T-helper 1 cell treated with Interleukin-12 subunit alpha and Interleukin-12 subunit beta and Interleukin-4 antibody, amounts not matched to agents 30 μg/mL and 1 μg/mL, for 36 hours (primary cell): ENCODE results near the gene MORC3.

ENCODE experiments used
- H3K27ac Mint-ChIP-seq: one replicate; pipeline ENCODE4 v1.8.0; 2021; ENCODE audit warnings: mild to moderate bottlenecking, mixed read lengths
- H3K27me3 Mint-ChIP-seq: one replicate; pipeline ENCODE4 v1.8.0; 2021; ENCODE audit warnings: low read depth, mixed read lengths
- H3K36me3 Mint-ChIP-seq: one replicate; pipeline ENCODE4 v1.8.0; 2021; ENCODE audit warnings: low read depth, mixed read lengths
- H3K4me1 Mint-ChIP-seq: one replicate; pipeline ENCODE4 v1.8.0; 2021; ENCODE audit warnings: low read depth, mixed read lengths
- H3K4me3 Mint-ChIP-seq: one replicate; pipeline ENCODE4 v1.8.0; 2021; ENCODE audit warnings: mild to moderate bottlenecking, moderate library complexity, mixed read lengths
- H3K9me3 Mint-ChIP-seq: one replicate; pipeline ENCODE4 v1.8.0; 2021; ENCODE audit warnings: mixed read lengths

MORC3 gene

DNA sequence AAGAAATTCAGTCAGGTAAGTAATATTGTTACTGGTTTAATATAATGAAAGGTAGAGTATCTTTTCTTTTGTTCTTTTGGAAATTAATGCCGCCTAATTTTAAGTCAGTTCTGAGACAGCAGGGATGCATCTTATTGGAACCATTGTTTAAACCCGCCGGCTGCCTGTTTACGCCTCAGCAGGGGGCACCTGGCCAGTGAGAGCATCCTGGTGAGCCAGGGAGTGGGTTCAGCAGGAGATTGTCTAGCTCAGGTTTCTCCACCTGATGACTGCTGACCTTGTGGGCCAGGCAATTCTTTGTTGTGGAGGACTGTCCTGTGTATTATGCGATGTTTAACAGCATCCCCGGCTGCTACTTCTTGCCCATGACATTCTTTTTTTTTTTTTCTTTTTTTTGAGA lies 95.4 kb downstream of the MORC3 start:
- Mint-ChIP-seq H3K4me3 (no peak overlapping the region), H3K27me3 (no peaks in the 10 kb centered on the region), H3K27ac (no peak overlapping the region), H3K36me3 (peaks cover 24% of the 10 kb centered on the region), H3K9me3 (no peaks in the 10 kb centered on the region), H3K4me1 (no peaks in the 10 kb centered on the region)

DNA sequence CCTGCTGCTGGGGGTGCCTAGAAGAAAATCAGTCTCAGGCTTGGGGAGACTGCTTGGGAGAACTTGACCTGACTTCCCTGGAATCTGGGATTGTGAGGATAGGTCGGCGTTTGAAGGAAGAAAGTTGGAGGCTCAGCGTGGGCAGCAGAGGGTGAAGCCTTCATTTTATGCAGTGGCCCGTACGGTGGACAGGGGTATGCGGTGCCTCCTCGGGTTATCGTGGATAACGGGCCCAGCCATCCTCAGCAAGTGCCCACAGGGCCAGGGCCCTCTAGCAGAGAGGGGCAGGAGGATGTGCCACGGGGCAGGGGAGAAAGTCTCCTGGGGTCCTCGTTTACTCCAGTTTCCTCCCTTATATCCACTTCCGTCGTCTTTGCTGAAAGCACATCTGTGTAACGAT lies 99.2 kb downstream of the MORC3 start:
- Mint-ChIP-seq H3K9me3 (no peaks in the 10 kb centered on the region), H3K4me3 (no peak overlapping the region), H3K27ac (no peak overlapping the region), H3K27me3 (no peaks in the 10 kb centered on the region), H3K36me3 (peaks cover 10% of the 10 kb centered on the region), H3K4me1 (peaks cover 4% of the 10 kb centered on the region)

DNA sequence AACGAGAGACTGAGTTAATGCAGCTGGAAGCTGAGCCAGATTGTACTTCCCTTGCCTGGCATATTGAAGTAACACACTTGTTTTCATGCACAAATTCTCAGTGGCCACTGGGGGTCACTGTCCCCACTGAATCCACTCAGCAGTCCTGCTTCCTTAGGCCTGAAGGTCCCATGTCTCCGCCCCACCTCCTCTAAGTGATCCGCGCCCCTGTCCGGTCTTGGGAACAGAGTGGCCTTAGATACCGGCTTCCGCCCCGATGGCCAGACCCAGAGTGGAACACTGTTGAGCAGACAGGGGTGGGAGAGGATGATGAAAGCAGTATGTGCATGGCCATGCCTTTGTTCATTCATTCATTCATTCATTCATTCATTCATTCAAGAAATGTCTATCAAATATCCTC lies 100.0 kb downstream of the MORC3 start:
- Mint-ChIP-seq H3K27ac (no peak overlapping the region), H3K9me3 (no peaks in the 10 kb centered on the region), H3K27me3 (no peaks in the 10 kb centered on the region), H3K36me3 (peaks cover 10% of the 10 kb centered on the region), H3K4me3 (no peak overlapping the region), H3K4me1 (peaks cover 4% of the 10 kb centered on the region)

DNA sequence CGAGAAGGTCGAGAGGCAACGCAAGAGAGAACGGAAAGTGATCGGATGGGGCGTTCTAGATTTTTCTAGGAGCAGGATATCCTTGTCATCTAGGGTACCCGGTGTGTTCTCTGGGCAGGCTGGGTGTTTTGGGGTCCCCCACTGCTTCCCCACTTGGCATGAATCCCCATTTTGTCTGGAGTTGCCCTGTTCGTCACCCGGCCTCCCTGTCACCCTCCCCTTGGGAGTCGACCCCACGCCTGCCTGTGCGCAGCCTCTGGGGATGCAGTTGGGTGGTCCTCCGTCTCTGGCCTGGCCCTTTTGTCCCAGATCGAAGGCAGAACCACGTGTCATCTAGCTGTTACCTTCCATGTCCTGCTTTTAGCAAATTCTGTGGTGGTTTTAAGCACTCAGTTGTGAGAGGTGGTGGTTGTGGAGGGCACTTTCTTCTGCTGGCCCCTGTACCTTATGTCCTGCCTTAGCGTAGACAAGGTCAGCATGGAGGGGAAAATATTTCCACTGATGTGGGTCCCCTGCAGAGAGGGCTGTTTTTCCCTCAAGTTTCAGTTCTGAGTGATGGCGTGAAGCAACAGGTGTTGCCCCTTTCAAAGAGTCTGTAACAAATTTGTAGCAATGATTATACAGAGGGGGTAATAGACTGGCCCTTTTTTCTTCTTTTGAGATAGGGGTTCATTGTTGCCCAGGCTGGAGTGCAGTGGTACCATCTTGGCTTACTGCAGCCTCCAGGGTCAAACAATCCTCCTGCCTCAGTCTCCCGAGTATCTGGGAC lies 100.8 kb downstream of the MORC3 start:
- Mint-ChIP-seq H3K4me3 (no peak overlapping the region), H3K9me3 (no peaks in the 10 kb centered on the region), H3K4me1 (peaks cover 4% of the 10 kb centered on the region), H3K27me3 (no peaks in the 10 kb centered on the region), H3K36me3 (peaks cover 10% of the 10 kb centered on the region), H3K27ac (no peak overlapping the region)

DNA sequence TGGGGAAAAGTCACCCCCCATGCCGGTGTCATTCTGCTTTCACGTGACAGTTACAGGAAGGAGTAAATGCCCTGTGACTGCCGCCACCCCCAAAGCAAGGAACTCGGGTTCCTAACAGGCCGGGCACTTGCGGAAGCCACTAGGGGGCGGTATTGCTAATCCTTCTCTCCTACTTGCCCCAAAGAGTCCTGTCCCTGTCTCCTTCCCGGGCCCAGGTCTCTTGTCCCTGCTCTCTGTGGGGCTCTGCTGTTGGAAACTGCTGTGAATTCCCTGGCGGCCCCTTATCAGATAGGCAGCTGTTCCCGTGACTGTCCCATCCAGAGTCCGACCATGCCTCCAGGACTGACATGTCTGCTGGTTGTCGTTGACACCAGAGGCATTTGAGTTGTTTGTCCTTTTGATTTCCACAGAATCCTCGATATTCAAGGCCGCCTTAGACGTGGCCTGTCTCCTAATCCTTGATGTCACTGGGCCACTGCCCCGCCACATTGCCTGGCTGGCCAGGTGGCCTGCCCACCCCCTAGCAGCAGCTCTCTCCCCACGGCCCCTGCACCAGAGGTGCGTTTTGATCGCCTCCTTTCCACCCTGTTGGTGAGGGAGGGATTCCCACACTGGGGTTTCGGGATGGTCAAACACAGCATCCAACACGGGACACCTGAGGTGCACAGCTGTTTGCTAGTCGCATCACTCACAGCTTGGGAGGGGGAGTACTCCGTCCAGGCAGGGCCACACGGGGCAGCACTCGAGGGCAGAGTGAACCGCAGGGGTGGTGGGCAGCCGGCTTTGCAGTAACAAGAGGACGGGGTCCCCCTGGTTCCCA lies 102.5 kb downstream of the MORC3 start:
- Mint-ChIP-seq H3K27me3 (no peaks in the 10 kb centered on the region), H3K27ac (no peak overlapping the region), H3K36me3 (peaks cover 8% of the 10 kb centered on the region), H3K4me1 (peaks cover 4% of the 10 kb centered on the region), H3K4me3 (no peak overlapping the region), H3K9me3 (no peaks in the 10 kb centered on the region)

DNA sequence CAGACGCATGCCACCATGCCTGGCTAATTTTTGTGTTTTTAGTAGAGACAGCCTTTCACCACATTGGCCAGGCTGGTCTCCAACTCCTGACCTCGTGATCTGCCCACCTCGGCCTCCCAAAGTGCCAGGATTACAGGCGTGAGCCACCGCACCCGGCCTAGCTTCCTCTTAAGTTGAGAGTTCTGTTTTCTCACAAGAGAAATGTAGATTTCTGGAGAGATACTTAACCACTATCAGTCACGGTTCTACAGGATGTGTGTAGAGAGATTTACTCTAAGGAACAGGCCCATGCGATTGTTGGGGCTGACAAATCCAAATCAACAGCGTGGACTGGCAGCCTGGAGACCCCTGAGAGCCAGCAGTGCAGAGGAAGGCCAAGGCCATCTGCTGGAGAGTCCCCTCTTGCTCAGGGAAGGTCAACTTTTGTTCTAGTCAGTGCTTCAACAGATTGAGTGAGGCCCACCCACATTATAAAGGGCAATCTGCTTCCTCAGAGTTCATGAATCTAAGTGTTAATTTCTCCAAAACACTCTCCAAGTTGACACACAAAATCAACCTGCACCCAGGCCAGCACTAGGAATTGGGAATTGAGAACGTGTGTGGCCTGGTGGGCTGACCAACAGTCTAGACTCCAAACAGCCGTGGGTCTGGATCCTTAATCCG lies 103.9 kb downstream of the MORC3 start:
- H3K27ac Mint-ChIP-seq, result no peak overlapping the region

DNA sequence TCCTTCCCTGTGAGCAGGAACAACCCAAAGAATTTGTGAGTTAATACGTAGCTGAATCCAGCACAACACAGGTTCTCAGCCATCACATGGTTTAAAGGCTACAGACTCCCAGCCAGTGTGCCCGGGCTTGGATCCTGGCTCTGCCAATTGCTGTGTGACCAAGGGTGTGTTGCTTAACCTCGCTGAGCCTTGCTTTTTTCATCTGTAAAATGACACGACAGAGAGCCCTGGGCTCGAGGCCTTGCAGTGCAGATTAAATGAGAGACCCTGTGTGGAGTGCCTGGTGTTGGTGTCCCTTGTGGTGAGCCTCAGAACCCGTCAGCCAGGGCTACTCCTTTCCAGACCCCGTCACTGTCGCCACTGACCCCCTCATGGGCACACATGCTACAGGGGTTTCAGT lies 104.6 kb downstream of the MORC3 start:
- no peak overlapping the region for H3K27ac Mint-ChIP-seq
- H3K9me3 Mint-ChIP-seq, result no peaks in the 10 kb centered on the region
- no peak overlapping the region for H3K4me3 Mint-ChIP-seq
- peaks cover 1% of the 10 kb centered on the region for H3K36me3 Mint-ChIP-seq
- no peaks in the 10 kb centered on the region for H3K27me3 Mint-ChIP-seq
- H3K4me1 Mint-ChIP-seq, result peaks cover 10% of the 10 kb centered on the region

More for the DNA sequence above, 103.9 kb downstream of the MORC3 start:
- Mint-ChIP-seq H3K27me3 (no peaks in the 10 kb centered on the region), H3K36me3 (peaks cover 5% of the 10 kb centered on the region), H3K4me1 (peaks cover 7% of the 10 kb centered on the region), H3K4me3 (no peak overlapping the region), H3K9me3 (no peaks in the 10 kb centered on the region)

DNA sequence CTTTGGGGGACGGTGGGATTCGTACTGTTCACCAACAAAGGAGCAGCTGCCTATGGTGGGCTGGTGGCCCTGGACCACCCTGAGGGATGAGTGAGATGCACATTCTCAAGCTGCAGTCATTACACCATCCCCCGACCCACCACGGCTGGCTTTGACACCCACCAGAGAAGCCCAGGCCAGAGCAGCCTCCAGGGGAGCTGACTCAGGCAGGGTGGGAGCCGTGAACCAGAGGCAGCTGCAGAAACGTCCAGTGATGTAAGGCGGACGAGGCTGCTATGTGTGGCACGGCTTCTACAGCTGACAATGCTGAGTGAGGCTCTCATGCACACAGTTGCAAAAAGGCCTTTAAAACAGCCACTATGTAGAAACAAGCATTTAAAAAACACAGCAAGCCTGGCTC lies 105.3 kb downstream of the MORC3 start:
- Mint-ChIP-seq H3K27me3 (peaks cover 2% of the 10 kb centered on the region), H3K4me1 (peaks cover 16% of the 10 kb centered on the region), H3K9me3 (no peaks in the 10 kb centered on the region), H3K36me3 (peaks cover 1% of the 10 kb centered on the region), H3K4me3 (no peak overlapping the region), H3K27ac (no peak overlapping the region)
